ENCODE measurements around the gene ECI1. TPM values are rescaled to one million over a fixed set of nuclear protein-coding genes. Genes with fewer than 3 reads are reported as not detected.

The ECI1 gene
- total and polyA plus RNA-seq, 2 of the 13 experiments (the other 11 are each of a cell fraction or from before 2014, with no cell fraction given), result 82.0 to 102 TPM

GRCh38 chr16:2210386-2211365, 40.7 kb downstream of the ECI1 start, which contains the start of gene BRICD5:
TSS of gene BRICD5 (minus strand) at chr16:2210863. CDS start at chr16:2210833, 30 bp downstream.
- Histone ChIP-seq H3K27me3 (ENCODE audit: control insufficient read depth in 1 of 2, insufficient read depth in 2 of 2, low read length in 2 of 2) (no peaks in the 10 kb centered on the region; a peak in 1 of 5 replicates), H3K9me3 (ENCODE audit: low read length) (no peaks in the 10 kb centered on the region), H3K4me1 (ENCODE audit: insufficient read depth, low read length) (peaks cover 52% of the 10 kb centered on the region), H4K20me1 (ENCODE audit: insufficient read depth, low read length) (0 out of 2 replicates have a peak, but pooled peaks cover 3% of the 10 kb centered on the region), H3K4me3 (replicated peaks in 1 of 3; ENCODE audit: insufficient read depth in 1 of 3, low read depth in 2 of 3, low read length in 3 of 3) (peak within 1 kb of the TSS in 1 of 3 experiments; percentile 30; a peak in 1 of 6 replicates), H3K9ac (ENCODE audit: insufficient read depth, low read depth, low read length) (peak within 1 kb of the TSS; percentile 8; the same call in 1 of the 2 replicates), H3K79me2 (ENCODE audit: insufficient read depth, low read length) (peaks cover 28% of the 10 kb centered on the region), H3K4me2 (ENCODE audit: low read depth, low read length) (peak within 1 kb of the TSS; percentile 63), H3K27ac (ENCODE audit: extremely low read length, insufficient read depth, low read length) (peak within 1 kb of the TSS; percentile 59), H2AFZ (ENCODE audit: low read length) (no peak within 1 kb of the TSS), H3K36me3 (replicated peaks in 1 of 2; ENCODE audit: control insufficient read depth in 1 of 2, insufficient read depth in 2 of 2, low read length in 2 of 2) (peaks cover 4 to 20% of the 10 kb centered on the region in 2 experiments; a peak in 4 of 5 replicates)
- intact Hi-C loops (cut with micrococcal nuclease; ENCODE audit: unreplicated experiment), result no loop called here
- 75% methylated on average over 3 of the region's 24 CpGs for WGBS (ENCODE audit: low lambda C conversion rate)
- FAIRE-seq (peak; percentile 63), DNase-seq (ENCODE audit: low spot score) (peak; percentile 76), ATAC-seq (peak; percentile 32)
- in situ Hi-C loops (cut with HindIII; ENCODE audit: extremely low pct_ligation_motif_present, low pct_unique_long_range_greater_than_20kb), result no loop called here
- ChIA-PET CTCF (ENCODE audit: low intra/inter-chr PET ratio, low total read pairs) (no interaction called here), POLR2A (interaction anchor here (1.3 to 1.4 kb wide), 3 partner anchors 16 to 56 kb away, joined by 3 to 6 read pairs (median 5); partner anchors contain the start of genes ECI1 and TRAF7)
- BruUV-seq (replicated peaks), result no TSS peak
- TF ChIP-seq TEF (CRISPR knock-in tag; IDR thresholded peaks at IDR 0.05) (no peak), IRF2 (CRISPR knock-in tag; IDR thresholded peaks at IDR 0.05) (no peak), POLR2G (IDR thresholded peaks at IDR 0.05; ENCODE audit: low read depth, low read length) (peak; percentile 53), ZNF354B (CRISPR knock-in tag; IDR thresholded peaks at IDR 0.05) (no peak), ZNF296 (CRISPR knock-in tag; conservative IDR thresholded peaks at IDR 0.05) (no peak), TBX2 (CRISPR knock-in tag; IDR thresholded peaks at IDR 0.05; ENCODE audit: borderline replicate concordance) (no peak), NR2F2 (IDR thresholded peaks at IDR 0.05; ENCODE audit: borderline replicate concordance, low read depth) (peak; percentile 11; the same call in 1 of the 2 replicates), SPEN (CRISPR knock-in tag; IDR thresholded peaks at IDR 0.05; ENCODE audit: low read depth) (no peak), ZNF720 (CRISPR knock-in tag; IDR thresholded peaks at IDR 0.05) (no peak), ZFY (CRISPR knock-in tag; IDR thresholded peaks at IDR 0.05) (peak; percentile 57), KLF6 (CRISPR knock-in tag; IDR thresholded peaks at IDR 0.05) (no peak), GLMP (CRISPR knock-in tag; IDR thresholded peaks at IDR 0.05; ENCODE audit: borderline replicate concordance) (no peak), KLF12 (CRISPR knock-in tag; IDR thresholded peaks at IDR 0.05; ENCODE audit: borderline replicate concordance) (no peak), ZNF510 (CRISPR knock-in tag; IDR thresholded peaks at IDR 0.05; ENCODE audit: low read depth) (no peak), ZNF609 (CRISPR knock-in tag; IDR thresholded peaks at IDR 0.05; ENCODE audit: borderline replicate concordance) (no peak), AGO2 (optimal IDR thresholded peaks at IDR 0.05; ENCODE audit: low read depth, low read length) (peak; percentile 94), ZNF775 (CRISPR knock-in tag; IDR thresholded peaks at IDR 0.05; ENCODE audit: borderline replicate concordance) (no peak)

Measured in HepG2 (cell line).